WTC11 (cell line): ENCODE measurements around the gene UBAC2. TPM values are rescaled to one million over a fixed set of nuclear protein-coding genes. Genes with fewer than 3 reads are reported as not detected.

ENCODE experiments used
- ATAC-seq: fragments of 200-7000 bp; cut with Tn5 transposase; 2 replicates; pipeline ENCODE4 v1.10.0; 2021; ENCODE audit warnings: mild to moderate bottlenecking, moderate library complexity
- CTCF ChIA-PET: fragments of 300-600 bp; sonication (Branson Sonifier 250); formaldehyde crosslinking; loops from one replicate; lab custom pipeline; 2021; ENCODE audit warnings: antibody characterized with exemption; lab: Charles Lee
- POLR2A ChIA-PET: fragments of 350-600 bp; sonication (Branson Sonifier 250); formaldehyde crosslinking; loops from one replicate; lab custom pipeline; 2021; ENCODE audit warnings: antibody characterized with exemption; lab: Charles Lee
- DNase-seq: peaks from one replicate; pipeline ENCODE4 v3.0.0; 2021; ENCODE audit warnings: low spot score
- H3K27ac Mint-ChIP-seq: 2 replicates; pipeline ENCODE4 v1.8.0; 2021; ENCODE audit warnings: mixed read lengths
- H3K27me3 Mint-ChIP-seq: 2 replicates; pipeline ENCODE4 v1.8.0; 2021; ENCODE audit warnings: low read depth, mild to moderate bottlenecking, moderate library complexity, mixed read lengths
- H3K36me3 Mint-ChIP-seq: 2 replicates; pipeline ENCODE4 v1.8.0; 2021; ENCODE audit warnings: mixed read lengths
- H3K4me1 Mint-ChIP-seq: 2 replicates; pipeline ENCODE4 v1.8.0; 2022; ENCODE audit warnings: mixed read lengths
- H3K4me3 Mint-ChIP-seq: 2 replicates; pipeline ENCODE4 v1.8.0; 2021; ENCODE audit warnings: mild to moderate bottlenecking, moderate library complexity, mixed read lengths
- H3K9me3 Mint-ChIP-seq: 2 replicates; pipeline ENCODE4 v1.8.0; 2021; ENCODE audit warnings: mixed read lengths
- ATF1 ChIP-seq: sonication (generic); formaldehyde crosslinking; IDR thresholded peaks from 2 replicates; pipeline ENCODE4 v1.8.1; 2023; ENCODE audit warnings: mild to moderate bottlenecking, moderate library complexity, missing genetic modification reagents
- EMX1 ChIP-seq: fragments of 250-450 bp; sonication (Bioruptor Pico); IDR thresholded peaks from 2 replicates; pipeline ENCODE4 v1.8.0; 2021; ENCODE audit warnings: mild to moderate bottlenecking
- ERG ChIP-seq: fragments of 250-450 bp; sonication (Bioruptor Pico); IDR thresholded peaks from 2 replicates; pipeline ENCODE4 v1.8.0; 2021; ENCODE audit warnings: mild to moderate bottlenecking
- FOXP1 ChIP-seq: sonication (generic); formaldehyde crosslinking; IDR thresholded peaks from 2 replicates; pipeline ENCODE4 v1.8.0; 2022; ENCODE audit warnings: missing genetic modification reagents, mild to moderate bottlenecking, moderate library complexity, borderline replicate concordance
- GRHL2 ChIP-seq: fragments of 250-450 bp; sonication (Bioruptor Pico); IDR thresholded peaks from 2 replicates; pipeline ENCODE4 v1.8.0; 2022; ENCODE audit warnings: mild to moderate bottlenecking, moderate library complexity; ENCODE audit not compliant: insufficient replicate concordance, severe bottlenecking
- HMGA2 ChIP-seq: fragments of 250-450 bp; sonication (Bioruptor Pico); IDR thresholded peaks from 2 replicates; pipeline ENCODE4 v1.4.0; 2021; ENCODE audit warnings: mild to moderate bottlenecking, moderate library complexity
- KAT7 ChIP-seq: sonication (generic); formaldehyde crosslinking; IDR thresholded peaks from 2 replicates; pipeline ENCODE4 v1.8.1; 2023; ENCODE audit warnings: missing genetic modification reagents, mild to moderate bottlenecking, borderline replicate concordance
- MAX ChIP-seq: sonication (generic); formaldehyde crosslinking; IDR thresholded peaks from 2 replicates; pipeline ENCODE4 v1.8.0; 2022; ENCODE audit warnings: mild to moderate bottlenecking, missing genetic modification reagents
- NFE2L1 ChIP-seq: sonication (generic); formaldehyde crosslinking; IDR thresholded peaks from 2 replicates; pipeline ENCODE4 v1.8.1; 2023; ENCODE audit warnings: missing genetic modification reagents
- NFYB ChIP-seq: sonication (generic); formaldehyde crosslinking; conservative IDR thresholded peaks from 2 replicates; pipeline ENCODE4 v1.8.0; 2022; ENCODE audit warnings: low read depth, missing genetic modification reagents
- NR1H2 ChIP-seq: sonication (generic); formaldehyde crosslinking; IDR thresholded peaks from 2 replicates; pipeline ENCODE4 v1.9.0; 2021; ENCODE audit warnings: mild to moderate bottlenecking, moderate library complexity, missing genetic modification reagents
- TEAD1 ChIP-seq: sonication (generic); formaldehyde crosslinking; IDR thresholded peaks from 2 replicates; pipeline ENCODE4 v1.8.0; 2022; ENCODE audit warnings: mild to moderate bottlenecking, missing genetic modification reagents
- TEAD4 ChIP-seq: sonication (generic); formaldehyde crosslinking; IDR thresholded peaks from 2 replicates; pipeline ENCODE4 v1.8.0; 2022; ENCODE audit warnings: mild to moderate bottlenecking, missing genetic modification reagents
- TP53 ChIP-seq: sonication (generic); formaldehyde crosslinking; IDR thresholded peaks from 2 replicates; pipeline ENCODE4 v1.8.1; 2023; ENCODE audit warnings: mild to moderate bottlenecking, missing genetic modification reagents
- ZBTB21 ChIP-seq: sonication (generic); formaldehyde crosslinking; IDR thresholded peaks from 2 replicates; pipeline ENCODE4 v1.8.1; 2023; ENCODE audit warnings: mild to moderate bottlenecking, missing genetic modification reagents, borderline replicate concordance
- ZNF423 ChIP-seq: fragments of 250-450 bp; sonication (Bioruptor Pico); IDR thresholded peaks from 2 replicates; pipeline ENCODE4 v2.1.2; 2022; ENCODE audit warnings: mild to moderate bottlenecking, moderate library complexity
- ZNF532 ChIP-seq: fragments of 250-450 bp; sonication (Bioruptor Pico); IDR thresholded peaks from 2 replicates; pipeline ENCODE4 v1.9.0; 2021; ENCODE audit warnings: mild to moderate bottlenecking, borderline replicate concordance
- ZSCAN18 ChIP-seq: fragments of 250-450 bp; sonication (Bioruptor Pico); IDR thresholded peaks from 2 replicates; pipeline ENCODE4 v2.1.2; 2022; ENCODE audit warnings: mild to moderate bottlenecking, moderate library complexity
- total RNA-seq: library from RNA; stranded (reverse); gene quantifications from 3 replicates; pipeline ENCODE4 v1.2.3, GENCODE V29; 2021

The UBAC2 gene
- total RNA-seq, 1 experiment from 2014 or later, result 64.7 TPM

GRCh38 chr13:99176309-99177276 lies 24.1 kb upstream of the UBAC2 start (continued):
- TF ChIP-seq ZBTB21 (CRISPR knock-in tag), result peak; percentile 58; the same call in 1 of the 2 replicates
- no peak for TF ChIP-seq TEAD1 (CRISPR knock-in tag)
- no peak for TF ChIP-seq NFYB
- TF ChIP-seq TP53 (CRISPR knock-in tag), result 0 out of 2 replicates have a peak, but pooled peaks have one; percentile 30
- TF ChIP-seq MAX, result 0 out of 2 replicates have a peak, but pooled peaks have one; percentile 30
- TF ChIP-seq ZNF423, result no peak

DNA sequence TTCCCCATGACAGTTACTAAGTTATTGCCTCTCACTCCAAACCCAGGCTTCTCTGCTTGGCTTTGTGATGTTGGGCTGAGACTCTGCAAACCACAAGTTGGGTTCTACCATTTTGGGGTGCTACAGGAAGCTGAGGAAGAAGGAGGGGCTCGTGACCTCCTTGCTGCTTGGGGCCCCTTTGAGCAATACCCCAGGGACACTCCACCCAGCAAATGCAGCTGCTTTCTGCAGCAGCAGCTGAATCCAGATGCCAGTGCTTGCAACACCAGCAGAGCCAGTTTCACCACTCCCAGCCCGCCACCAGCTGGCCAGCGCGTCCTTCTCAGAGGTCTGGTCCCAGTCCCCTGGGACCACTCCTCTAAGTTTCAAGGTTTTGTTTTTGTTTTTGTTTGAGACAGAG lies 22.0 kb upstream of the UBAC2 start:
- Mint-ChIP-seq H3K9me3 (peaks cover 25% of the 10 kb centered on the region), H3K4me3 (no peak overlapping the region), H3K36me3 (peaks cover 14% of the 10 kb centered on the region), H3K27me3 (peaks cover 58% of the 10 kb centered on the region), H3K27ac (no peak overlapping the region), H3K4me1 (0 out of 2 replicates have a peak, but pooled peaks cover 3% of the 10 kb centered on the region)
- ChIA-PET CTCF (interaction anchor here (0.8 kb wide), 2 partner anchors 87 to 96 kb away, joined by 3 read pairs; no protein-coding TSS in a partner anchor), POLR2A (no interaction called here)
- DNase-seq, result no peak
- no peak for TF ChIP-seq ZNF532 (CRISPR knock-in tag)
- TF ChIP-seq ERG (CRISPR knock-in tag), result no peak
- TF ChIP-seq FOXP1 (CRISPR knock-in tag), result no peak
- no peak for TF ChIP-seq NFE2L1 (CRISPR knock-in tag)
- no peak for TF ChIP-seq GRHL2 (CRISPR knock-in tag)
- TF ChIP-seq NR1H2 (CRISPR knock-in tag), result no peak
- no peak for TF ChIP-seq EMX1
- no peak for TF ChIP-seq KAT7
- TF ChIP-seq HMGA2 (CRISPR knock-in tag), result no peak
- no peak for TF ChIP-seq ZSCAN18
- no peak for TF ChIP-seq TEAD4
- TF ChIP-seq ATF1 (CRISPR knock-in tag), result no peak
- no peak for ATAC-seq
